NCI-H526 (cell line): Measurements from ENCODE around the gene MAP4K3.
"Not testable (repeated sequence)": the region's sequence is repeated elsewhere in the genome, so short reads cannot be mapped to it uniquely, and the experiment has no call there.

Source experiments
- DNase-seq, 2 experiments: peaks; one replicate each; lab custom pipeline; 2025; lab: John Stamatoyannopoulos, UW

The MAP4K3 gene

GRCh38 chr2:39301352-39301751 lies 135.7 kb downstream of the MAP4K3 start:
- DNase-seq: no peak

- no peak for DNase-seq
Measured at GRCh38 chr2:39300044-39300978, 136.8 kb downstream of the MAP4K3 start.

GRCh38 chr2:39290433-39290832 lies 146.7 kb downstream of the MAP4K3 start:
- no peak for DNase-seq

GRCh38 chr2:39289609-39290008 lies 147.5 kb downstream of the MAP4K3 start:
- DNase-seq: no peak

- DNase-seq: no peak
Measured at GRCh38 chr2:39283561-39283960, 153.5 kb downstream of the MAP4K3 start.

- no peak for DNase-seq
Measured at GRCh38 chr2:39281391-39281790, 155.7 kb downstream of the MAP4K3 start.

- no peak for DNase-seq
Measured at GRCh38 chr2:39275016-39275415, 162.1 kb downstream of the MAP4K3 start.

- no peak for DNase-seq
Measured at GRCh38 chr2:39269941-39270340, 167.1 kb downstream of the MAP4K3 start.

- no peak for DNase-seq
Measured at GRCh38 chr2:39266916-39267434, 170.1 kb downstream of the MAP4K3 start.

- no peak for DNase-seq
Measured at GRCh38 chr2:39266139-39266805, 170.8 kb downstream of the MAP4K3 start.

- no peak for DNase-seq
Measured at GRCh38 chr2:39265315-39265714, 171.8 kb downstream of the MAP4K3 start.

GRCh38 chr2:39264733-39265132 lies 172.4 kb downstream of the MAP4K3 start:
- no peak for DNase-seq

GRCh38 chr2:39260087-39260486 lies 177.0 kb downstream of the MAP4K3 start:
- no peak for DNase-seq

- no peak for DNase-seq
Measured at GRCh38 chr2:39256040-39256439, 181.0 kb downstream of the MAP4K3 start.

- DNase-seq: no peak
Measured at GRCh38 chr2:39252888-39253518, 184.1 kb downstream of the MAP4K3 start.

GRCh38 chr2:39247512-39248043 lies 189.5 kb downstream of the MAP4K3 start:
- no peak for DNase-seq

GRCh38 chr2:39246382-39246980 lies 190.6 kb downstream of the MAP4K3 start:
- no peak for DNase-seq

GRCh38 chr2:39244963-39245625 lies 192.0 kb downstream of the MAP4K3 start:
- not testable (repeated sequence) for DNase-seq

GRCh38 chr2:39244241-39244862 lies 192.7 kb downstream of the MAP4K3 start:
- not testable (repeated sequence) for DNase-seq

GRCh38 chr2:39243469-39244123 lies 193.5 kb downstream of the MAP4K3 start, which contains the start of gene CDKL4:
CDKL4 (minus strand) TSS chr2:39243970.
- peak; percentile 4 to 67 for DNase-seq
